HCT116 (cell line): ENCODE measurements around the gene FLT3LG. TPM values are rescaled to one million over a fixed set of nuclear protein-coding genes. Genes with fewer than 3 reads are reported as not detected.

Experiments
- ATAC-seq: fragments of 200-7000 bp; cut with Tn5 transposase; 2 replicates; pipeline ENCODE4 v1.9.1; 2020; ENCODE audit warnings: mild to moderate bottlenecking, moderate library complexity
- BruUV-seq: library from RNA; stranded (reverse); fragments of 400-500 nt; replicated peaks from 2 replicates; lab custom pipeline; 2021; lab: Mats Ljungman, UMichigan
- CTCF ChIA-PET: fragments of 300-600 bp; sonication (Branson Sonifier 250); formaldehyde crosslinking; loops from one replicate; lab custom pipeline; 2021; ENCODE audit warnings: antibody characterized with exemption; lab: Charles Lee
- POLR2A ChIA-PET: fragments of 300-600, 350-600 bp; sonication (Branson Sonifier 250); formaldehyde crosslinking; loops from one replicate; lab custom pipeline; 2021; ENCODE audit warnings: antibody characterized with exemption; lab: Charles Lee
- RAD21 ChIA-PET, 2 experiments: fragments of 300-600 bp; sonication (Branson Sonifier 250); formaldehyde crosslinking; loops; one replicate each; lab custom pipeline; 2023; ENCODE audit warnings: low total read pairs in 2 of 2; ENCODE audit not compliant: uncharacterized antibody in 2 of 2, unreplicated experiment in 2 of 2, low non-redundant PET in 1 of 2; lab: Charles Lee
- DNase-seq: peaks from one replicate; pipeline ENCODE4 v3.0.0-alpha.2; 2010; ENCODE audit warnings: low read depth, low spot score
- H2AFZ ChIP-seq: fragments of 200-600 bp; shearing (Covaris generic), sonication (generic); 2 replicates; pipeline ENCODE4 v1.6.1; 2017; ENCODE audit warnings: low read depth, mixed run types, mixed read lengths, antibody characterized with exemption, low read length; ENCODE audit not compliant: poor library complexity, severe bottlenecking
- H3K27ac ChIP-seq: 2 replicates; pipeline ENCODE4 v1.5.1; 2012; ENCODE audit warnings: low read depth, low read length
- H3K27me3 ChIP-seq: fragments of 200-600 bp; sonication (generic); 2 replicates; pipeline ENCODE4 v1.6.1; 2016; ENCODE audit warnings: mixed run types, low read length, mixed read lengths; ENCODE audit not compliant: insufficient read depth
- H3K36me3 ChIP-seq, 2 experiments: fragments of 200-500 bp in 1 of 2; fragments of 200-600 bp in 1 of 2; sonication (Bioruptor generic) in 1 of 2; sonication (generic) in 1 of 2; 2 replicates each; pipeline versions ENCODE4 v1.5.1 to v1.6.1; 2014 to 2016; ENCODE audit warnings: low read length in 2 of 2, inconsistent platforms in 1 of 2, mixed read lengths in 1 of 2, mixed run types in 1 of 2; ENCODE audit not compliant: insufficient read depth in 2 of 2, control insufficient read depth in 1 of 2
- H3K4me1 ChIP-seq, 2 experiments: fragments of 200-600 bp in 1 of 2; sonication (generic) in 1 of 2; 2 replicates each; pipeline versions ENCODE4 v1.5.1 to v1.6.1; 2012 to 2017; ENCODE audit warnings: low read length in 2 of 2, inconsistent platforms in 1 of 2, mild to moderate bottlenecking in 1 of 2, mixed read lengths in 1 of 2, mixed run types in 1 of 2, moderate library complexity in 1 of 2; ENCODE audit not compliant: insufficient read depth in 2 of 2, control insufficient read depth in 1 of 2
- H3K4me2 ChIP-seq: fragments of 200-600 bp; sonication (generic); 2 replicates; pipeline ENCODE4 v1.6.1; 2017; ENCODE audit warnings: mixed run types, low read length, mixed read lengths
- H3K4me3 ChIP-seq, 2 experiments: fragments of 200-600 bp in 1 of 2; sonication (generic) in 1 of 2; replicated peaks in 1 of 2; 2 replicates each; pipeline ENCODE4 v1.5.1; 2011 to 2016; ENCODE audit warnings: low read length in 2 of 2, control low read depth in 1 of 2, low read depth in 1 of 2, mild to moderate bottlenecking in 1 of 2, mixed read lengths in 1 of 2, mixed run types in 1 of 2
- H3K79me2 ChIP-seq: fragments of 200-600 bp; sonication (generic); 2 replicates; pipeline ENCODE4 v1.6.1; 2017; ENCODE audit warnings: mild to moderate bottlenecking, mixed run types, low read length, moderate library complexity, mixed read lengths; ENCODE audit not compliant: insufficient read depth
- H3K9ac ChIP-seq: fragments of 200-600 bp; sonication (generic); 2 replicates; pipeline ENCODE4 v1.6.1; 2016; ENCODE audit warnings: low read length, mixed read lengths
- H3K9me2 ChIP-seq: fragments of 200-600 bp; sonication (generic), shearing (Covaris generic); 2 replicates; pipeline ENCODE4 v1.6.1; 2017; ENCODE audit warnings: mixed run types, mild to moderate bottlenecking, moderate library complexity; ENCODE audit not compliant: insufficient read depth
- H3K9me3 ChIP-seq, 2 experiments: fragments of 200-500 bp in 1 of 2; fragments of 200-600 bp in 1 of 2; sonication (Bioruptor generic) in 1 of 2; sonication (generic) in 1 of 2; 2 replicates each; pipeline ENCODE4 v1.6.1; 2014 to 2017; ENCODE audit warnings: low read length in 2 of 2, mixed read lengths in 2 of 2, inconsistent platforms in 1 of 2, low read depth in 1 of 2, mild to moderate bottlenecking in 1 of 2, mixed run types in 1 of 2, moderate library complexity in 1 of 2; ENCODE audit not compliant: control insufficient read depth in 1 of 2, insufficient read depth in 1 of 2
- H4K20me1 ChIP-seq: fragments of 200-600 bp; sonication (generic), shearing (Covaris generic); 2 replicates; pipeline ENCODE4 v1.6.1; 2017; ENCODE audit warnings: mixed run types, mild to moderate bottlenecking, moderate library complexity; ENCODE audit not compliant: insufficient read depth
- ATF3 ChIP-seq: IDR thresholded peaks from 2 replicates; pipeline ENCODE4 v1.6.1; 2012
- CBX3 ChIP-seq: IDR thresholded peaks from 2 replicates; pipeline ENCODE4 v1.6.1; 2012; ENCODE audit warnings: low read depth
- CEBPB ChIP-seq: IDR thresholded peaks from 2 replicates; pipeline ENCODE4 v1.6.1; 2012; ENCODE audit warnings: low read depth
- EGR1 ChIP-seq: IDR thresholded peaks from 2 replicates; pipeline ENCODE4 v1.6.1; 2012; ENCODE audit warnings: low read depth
- ELF1 ChIP-seq: IDR thresholded peaks from 2 replicates; pipeline ENCODE4 v1.6.1; 2012; ENCODE audit warnings: low read depth, borderline replicate concordance
- EZH2 ChIP-seq: fragments of 200-600 bp; sonication (generic); IDR thresholded peaks from 2 replicates; pipeline ENCODE4 v1.6.1; 2017; ENCODE audit warnings: antibody characterized with exemption, mixed run types
- EZH2phosphoT487 ChIP-seq: fragments of 200-600 bp; IDR thresholded peaks from 2 replicates; pipeline ENCODE4 v1.6.1; 2018; ENCODE audit warnings: antibody characterized with exemption, borderline replicate concordance
- FOSL1 ChIP-seq: IDR thresholded peaks from 2 replicates; pipeline ENCODE4 v1.6.1; 2012; ENCODE audit warnings: low read depth
- JUND ChIP-seq: IDR thresholded peaks from 2 replicates; pipeline ENCODE4 v1.6.1; 2012
- MAX ChIP-seq: IDR thresholded peaks from 2 replicates; pipeline ENCODE4 v1.6.1; 2012
- POLR2A ChIP-seq: IDR thresholded peaks from 2 replicates; pipeline ENCODE4 v1.7.0; 2011; ENCODE audit warnings: borderline replicate concordance; ENCODE audit not compliant: insufficient read depth, insufficient read length; ENCODE audit errors: extremely low read depth
- POLR2AphosphoS5 ChIP-seq: IDR thresholded peaks from 2 replicates; pipeline ENCODE4 v1.6.1; 2011; ENCODE audit warnings: mild to moderate bottlenecking, low read depth, low read length, moderate library complexity
- RAD21 ChIP-seq: IDR thresholded peaks from 2 replicates; pipeline ENCODE4 v1.6.1; 2012; ENCODE audit warnings: low read depth, mild to moderate bottlenecking
- REST ChIP-seq: IDR thresholded peaks from 2 replicates; pipeline ENCODE4 v1.6.1; 2012; ENCODE audit warnings: low read depth
- SIN3A ChIP-seq: IDR thresholded peaks from 2 replicates; pipeline ENCODE4 v1.6.1; 2012; ENCODE audit warnings: low read depth
- SP1 ChIP-seq: IDR thresholded peaks from 2 replicates; pipeline ENCODE4 v1.6.1; 2012; ENCODE audit warnings: low read depth
- ZBTB33 ChIP-seq: IDR thresholded peaks from 2 replicates; pipeline ENCODE4 v1.6.1; 2011; ENCODE audit warnings: mild to moderate bottlenecking, low read length, moderate library complexity; ENCODE audit not compliant: insufficient replicate concordance; ENCODE audit errors: extremely low read depth
- ZNF274 ChIP-seq: fragments of 200-500 bp; sonication (Bioruptor generic); IDR thresholded peaks from 2 replicates; pipeline ENCODE4 v1.6.1; 2014; ENCODE audit warnings: mild to moderate bottlenecking, low read depth, low read length, inconsistent platforms
- intact Hi-C: fragments of 100-400 bp; cut with micrococcal nuclease; formaldehyde crosslinking; loops from 2 replicates; pipeline ENCODE4 v1.10.0; 2022
- total RNA-seq: library from RNA; stranded (reverse); gene quantifications from one replicate; pipeline ENCODE4 v1.2.1, GENCODE V29; 2021; ENCODE audit not compliant: unreplicated experiment

The FLT3LG gene
- total RNA-seq, 1 experiment from 2014 or later, result 3.8 TPM

- no peak overlapping the region for H3K4me3 ChIP-seq
- H3K4me2 ChIP-seq, result peak overlapping the region; percentile 68; the same call in 1 of the 2 replicates
- no peaks in the 10 kb centered on the region for H3K79me2 ChIP-seq
- no peak overlapping the region for H2AFZ ChIP-seq
- H3K36me3 ChIP-seq, result no peaks in the 10 kb centered on the region; a peak in 1 of 4 replicates
- TF ChIP-seq SIN3A (no peak), RAD21 (no peak), ZNF274 (no peak), EZH2 (no peak), POLR2A (no peak), ELF1 (no peak), MAX (no peak), POLR2AphosphoS5 (no peak), FOSL1 (no peak), REST (no peak), JUND (no peak), ATF3 (no peak), ZBTB33 (no peak), CBX3 (no peak), EZH2phosphoT487 (no peak), SP1 (no peak), EGR1 (no peak), CEBPB (no peak)
- CTCF ChIA-PET, result interaction anchor here (0.7 to 1.3 kb wide), 6 partner anchors 14 to 95 kb away, joined by 3 to 9 read pairs (median 4); partner anchors contain the start of genes ALDH16A1 and PIH1D1
- H3K9me3 ChIP-seq, result no peaks in the 10 kb centered on the region
- ATAC-seq, result no peak
- H3K9ac ChIP-seq, result 0 out of 2 replicates have a peak overlapping the region, but pooled peaks have one; percentile 13
- DNase-seq, result no peak
- peaks cover 31 to 55% of the 10 kb centered on the region in 2 experiments for H3K4me1 ChIP-seq
- BruUV-seq, result no TSS peak
- H3K9me2 ChIP-seq, result no peaks in the 10 kb centered on the region
- H3K27ac ChIP-seq, result no peak overlapping the region
- POLR2A ChIA-PET, result interaction anchor here (1.0 to 2.5 kb wide), 5 partner anchors 18 to 24 kb away, joined by 5 to 7 read pairs (median 5); partner anchors contain the start of genes ALDH16A1, PIH1D1 and RPS11
- RAD21 ChIA-PET, result interaction anchor here (0.6 to 1.0 kb wide), 3 partner anchors 24 to 79 kb away, joined by 3 to 4 read pairs (median 3); partner anchors contain the start of gene PIH1D1 (in 1 of the 2)
- intact Hi-C loops, result no loop called here
- no peaks in the 10 kb centered on the region for H4K20me1 ChIP-seq
- H3K27me3 ChIP-seq, result no peaks in the 10 kb centered on the region
Observed at GRCh38 chr19:49475191-49475917, 1.3 kb downstream of the FLT3LG start.
